ENCODE measurements around the gene SMC6. TPM values are rescaled to one million over a fixed set of nuclear protein-coding genes. Genes with fewer than 3 reads are reported as not detected.
A peak's percentile ranks its signal among the peaks of the same experiment; 100 is the strongest.

SMC6 gene
- total and polyA plus RNA-seq, 12 donors = 4.2 to 18.6 (median 7.6) TPM

DNA sequence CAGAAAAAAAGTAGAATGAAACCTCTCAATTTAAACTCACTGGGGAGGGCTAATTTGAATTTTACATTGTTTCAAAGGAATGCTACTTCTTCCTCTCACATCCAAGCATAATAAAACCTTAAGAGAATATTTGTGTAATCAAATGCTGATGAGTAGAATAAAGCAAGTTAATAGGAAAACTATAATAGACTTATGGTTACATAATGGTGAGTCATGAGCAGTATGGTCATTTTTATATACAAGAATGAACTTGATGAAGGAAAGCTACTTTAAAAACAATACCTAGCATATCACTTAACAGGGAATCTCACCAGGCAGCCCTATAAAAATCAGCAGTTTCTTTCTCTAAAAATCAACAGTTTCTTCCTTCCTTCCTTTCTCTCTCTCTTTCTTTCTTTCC is 132.8 kb downstream of the SMC6 start:
- TF ChIP-seq, protein P1, sequence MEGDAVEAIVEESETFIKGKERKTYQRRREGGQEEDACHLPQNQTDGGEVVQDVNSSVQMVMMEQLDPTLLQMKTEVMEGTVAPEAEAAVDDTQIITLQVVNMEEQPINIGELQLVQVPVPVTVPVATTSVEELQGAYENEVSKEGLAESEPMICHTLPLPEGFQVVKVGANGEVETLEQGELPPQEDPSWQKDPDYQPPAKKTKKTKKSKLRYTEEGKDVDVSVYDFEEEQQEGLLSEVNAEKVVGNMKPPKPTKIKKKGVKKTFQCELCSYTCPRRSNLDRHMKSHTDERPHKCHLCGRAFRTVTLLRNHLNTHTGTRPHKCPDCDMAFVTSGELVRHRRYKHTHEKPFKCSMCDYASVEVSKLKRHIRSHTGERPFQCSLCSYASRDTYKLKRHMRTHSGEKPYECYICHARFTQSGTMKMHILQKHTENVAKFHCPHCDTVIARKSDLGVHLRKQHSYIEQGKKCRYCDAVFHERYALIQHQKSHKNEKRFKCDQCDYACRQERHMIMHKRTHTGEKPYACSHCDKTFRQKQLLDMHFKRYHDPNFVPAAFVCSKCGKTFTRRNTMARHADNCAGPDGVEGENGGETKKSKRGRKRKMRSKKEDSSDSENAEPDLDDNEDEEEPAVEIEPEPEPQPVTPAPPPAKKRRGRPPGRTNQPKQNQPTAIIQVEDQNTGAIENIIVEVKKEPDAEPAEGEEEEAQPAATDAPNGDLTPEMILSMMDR (IDR thresholded peaks at IDR 0.05) = no peak
- no peak for TF ChIP-seq POLR2A (IDR thresholded peaks at IDR 0.05)
- H3K36me3 ChIP-seq (replicated peaks in 1 of 2) = no peaks in the 10 kb centered on the region
- no peaks in the 10 kb centered on the region for H3K27me3 ChIP-seq
- DNase-seq = no peak
- no peaks in the 10 kb centered on the region for H3K9me3 ChIP-seq (replicated peaks in 1 of 3)
- intact Hi-C loops (cut with DNase I) = no loop called here
- no peak overlapping the region for H3K4me3 ChIP-seq
- H3K27ac ChIP-seq = no peak overlapping the region
- peaks cover 0 to 10% of the 10 kb centered on the region in 2 donors for H3K4me1 ChIP-seq (replicated peaks in 1 of 2)

DNA sequence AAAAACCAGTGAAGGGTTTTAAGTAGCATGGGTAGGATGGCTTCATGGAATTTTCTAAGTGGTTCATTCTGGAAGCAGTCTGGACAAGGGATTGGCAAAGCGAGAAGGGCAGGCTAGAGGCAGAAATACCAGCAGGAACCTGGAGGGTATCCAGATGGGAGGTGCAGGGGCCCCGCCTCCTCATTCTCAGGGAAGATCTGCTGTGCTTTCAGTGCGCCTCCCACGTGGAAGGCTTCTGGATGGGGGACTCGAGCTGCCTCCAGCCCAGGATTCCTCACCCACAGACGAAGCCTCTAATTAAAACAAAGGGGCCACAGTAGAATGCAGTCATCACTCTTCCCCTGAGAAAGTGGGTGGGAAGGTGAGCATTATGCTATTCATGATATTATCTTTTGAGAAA is 133.3 kb downstream of the SMC6 start:
- intact Hi-C loops (cut with DNase I) = no loop called here
- no peaks in the 10 kb centered on the region for H3K9me3 ChIP-seq (replicated peaks in 1 of 3)
- DNase-seq = peak in 5 of 7 donors; percentile 40 to 65 (median 55)
- no peaks in the 10 kb centered on the region for H3K36me3 ChIP-seq (replicated peaks in 1 of 2)
- H3K27ac ChIP-seq = no peak overlapping the region
- H3K4me3 ChIP-seq = no peak overlapping the region
- WGBS, 4 donors = 40 to 62% (median 45%) methylated on average over 2 to 6 of the region's 6 CpGs
- H3K4me1 ChIP-seq (replicated peaks in 1 of 2) = peaks cover 0 to 10% of the 10 kb centered on the region in 2 donors
- no peaks in the 10 kb centered on the region for H3K27me3 ChIP-seq
- TF ChIP-seq, protein P1 (IDR thresholded peaks at IDR 0.05) = no peak
- TF ChIP-seq POLR2A (IDR thresholded peaks at IDR 0.05) = no peak

DNA sequence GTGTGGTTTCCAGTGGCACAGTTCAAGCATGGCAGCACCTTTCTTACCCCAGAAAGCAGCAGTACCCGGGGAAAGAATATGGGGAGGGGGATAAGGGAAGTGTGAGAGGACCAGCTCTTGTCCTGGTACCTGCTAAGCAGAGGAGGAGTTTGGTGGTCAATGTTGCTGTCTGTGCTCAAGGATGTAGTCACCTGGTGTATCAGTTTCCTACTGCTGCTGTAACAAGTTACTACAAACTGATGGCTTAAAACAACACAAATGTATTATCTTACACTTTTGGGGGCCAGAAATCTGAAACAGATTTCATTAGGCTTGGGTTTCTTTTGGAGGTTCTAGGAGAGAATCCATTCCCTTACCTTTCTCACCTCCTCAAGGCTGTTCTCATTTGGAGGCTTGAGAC is 135.7 kb downstream of the SMC6 start:
- no peak for TF ChIP-seq POLR2A (IDR thresholded peaks at IDR 0.05)
- TF ChIP-seq, protein P1 (IDR thresholded peaks at IDR 0.05) = no peak
- 0 to 85% (median 66%) methylated on average over 1 of the region's 1 CpG for WGBS, 4 donors
- Histone ChIP-seq H3K36me3 (replicated peaks in 1 of 2) (no peaks in the 10 kb centered on the region), H3K4me1 (replicated peaks in 1 of 2) (peaks cover 0 to 10% of the 10 kb centered on the region in 2 donors), H3K4me3 (no peak overlapping the region), H3K27me3 (no peaks in the 10 kb centered on the region), H3K9me3 (replicated peaks in 1 of 3) (no peaks in the 10 kb centered on the region), H3K27ac (no peak overlapping the region)
- intact Hi-C loops (cut with DNase I) = no loop called here
- no peak for DNase-seq

DNA sequence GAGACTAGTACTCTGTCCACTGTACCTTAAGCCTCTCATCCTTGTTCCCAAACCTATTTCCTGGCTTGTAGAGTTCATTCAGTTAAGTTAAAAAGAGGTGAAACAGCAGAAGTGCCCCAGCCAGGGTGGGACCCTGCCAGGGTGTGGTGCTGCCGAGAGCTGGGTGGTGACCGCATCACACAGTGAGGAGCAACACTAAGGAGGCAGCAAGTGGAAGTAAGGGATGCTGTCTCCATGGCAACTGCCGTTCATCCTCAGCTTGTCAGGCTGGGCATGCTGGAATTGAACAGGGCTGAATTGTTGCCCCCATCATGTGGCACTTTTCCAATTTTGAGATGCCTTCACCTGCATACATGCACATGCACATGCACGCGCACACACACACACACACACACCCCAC is 136.1 kb downstream of the SMC6 start:
- peak in 1 of 7 donors; percentile 46 for DNase-seq
- no peaks in the 10 kb centered on the region for H3K27me3 ChIP-seq
- H3K4me1 ChIP-seq (replicated peaks in 1 of 2) = peaks cover 0 to 10% of the 10 kb centered on the region in 2 donors
- TF ChIP-seq POLR2A (IDR thresholded peaks at IDR 0.05) = no peak
- TF ChIP-seq, protein P1 (IDR thresholded peaks at IDR 0.05) = no peak
- 78 to 96% (median 90%) methylated on average over 5 of the region's 5 CpGs for WGBS, 4 donors
- H3K4me3 ChIP-seq = no peak overlapping the region
- no peaks in the 10 kb centered on the region for H3K36me3 ChIP-seq (replicated peaks in 1 of 2)
- H3K9me3 ChIP-seq (replicated peaks in 1 of 3) = no peaks in the 10 kb centered on the region
- intact Hi-C loops (cut with DNase I) = no loop called here
- H3K27ac ChIP-seq = no peak overlapping the region

Data from adrenal gland (tissue), 12 donors.